Natural killer cell (primary cell): ENCODE data around the gene RNF26. TPM values are rescaled to one million over a fixed set of nuclear protein-coding genes. Genes with fewer than 3 reads are reported as not detected.

Source experiments
- ATAC-seq, 3 donors: fragments of 150-1000 bp in 2 of 3; fragments of 200-7000 bp in 1 of 3; cut with Tn5 transposase; 1 replicate in 1 of 3; 2 replicates in 2 of 3; pipeline ENCODE4 v1.10.0; 2021; ENCODE audit warnings: mild to moderate bottlenecking in 2 of 3, moderate library complexity in 2 of 3
- DNase-seq, 2 donors: peaks; one replicate each; pipeline versions ENCODE4 v3.0.0 to v3.0.0-alpha.2; 2013 to 2021; ENCODE audit warnings: mixed read lengths in 1 of 2
- H3K27ac ChIP-seq: one replicate; pipeline ENCODE4 v1.5.1; 2013; ENCODE audit warnings: mild to moderate bottlenecking, low read length
- H3K27me3 ChIP-seq: one replicate; pipeline ENCODE4 v1.6.1; 2013; ENCODE audit warnings: low read length; ENCODE audit not compliant: control insufficient read depth, insufficient read depth
- H3K36me3 ChIP-seq: one replicate; pipeline ENCODE4 v1.6.1; 2013; ENCODE audit warnings: low read length; ENCODE audit not compliant: control insufficient read depth, insufficient read depth
- H3K4me1 ChIP-seq: one replicate; pipeline ENCODE4 v1.6.1; 2013; ENCODE audit warnings: low read length; ENCODE audit not compliant: control insufficient read depth, insufficient read depth
- H3K4me3 ChIP-seq: one replicate; pipeline ENCODE4 v1.5.1; 2013; ENCODE audit warnings: low read length
- H3K9me3 ChIP-seq: one replicate; pipeline ENCODE4 v1.6.1; 2013; ENCODE audit warnings: low read length; ENCODE audit not compliant: control insufficient read depth, insufficient read depth
- H3K27ac Mint-ChIP-seq, 2 donors: one replicate each; pipeline ENCODE4 v1.8.0; 2022; ENCODE audit warnings: mild to moderate bottlenecking in 2 of 2, mixed read lengths in 2 of 2, moderate library complexity in 1 of 2
- H3K27me3 Mint-ChIP-seq, 2 donors: one replicate each; pipeline ENCODE4 v1.8.0; 2022; ENCODE audit warnings: low read depth in 2 of 2, mixed read lengths in 2 of 2
- H3K36me3 Mint-ChIP-seq: one replicate; pipeline ENCODE4 v1.8.0; 2022; ENCODE audit warnings: mixed read lengths
- H3K4me1 Mint-ChIP-seq, 2 donors: one replicate each; pipeline ENCODE4 v1.8.0; 2022; ENCODE audit warnings: mixed read lengths in 2 of 2
- H3K4me3 Mint-ChIP-seq: one replicate; pipeline ENCODE4 v1.8.0; 2022; ENCODE audit warnings: mild to moderate bottlenecking, moderate library complexity, mixed read lengths
- H3K9me3 Mint-ChIP-seq, 2 donors: one replicate each; pipeline ENCODE4 v1.8.0; 2022; ENCODE audit warnings: mixed read lengths in 2 of 2
- WGBS: methylation state at CpG from one replicate; pipeline ENCODE4 v1.1.7; 2013; ENCODE audit warnings: missing lambda C conversion rate; ENCODE audit not compliant: insufficient coverage; 5-methylcytosine and 5-hydroxymethylcytosine counted together
- intact Hi-C: fragments of 100-400 bp; cut with micrococcal nuclease; formaldehyde crosslinking; loops from one replicate; pipeline ENCODE4 v1.14.2; 2022
- total RNA-seq, 4 donors: library from RNA; stranded (reverse); fragments of 120-200 nt in 1 of 4; gene quantifications; one replicate each; pipeline versions ENCODE4 v1.2.3 to v1.2.4, GENCODE V29; 2013 to 2022
- TF ChIP-seq, protein P1 (sequence below): fragments of 200-600 bp; IDR thresholded peaks from one replicate; pipeline ENCODE4 v1.8.0; 2022; ENCODE audit warnings: antibody characterized with exemption

Gene RNF26
- total RNA-seq, 3 donors from 2014 or later (not counting 1 experiment from before 2014, with no cell fraction given), result 18.0 to 21.8 (median 18.1) TPM

GRCh38 chr11:119314726-119315125, 19.6 kb upstream of the RNF26 start:
- peaks cover 26% of the 10 kb centered on the region for H3K27me3 ChIP-seq
- H3K4me3 ChIP-seq, result no peak overlapping the region
- intact Hi-C loops, result no loop called here
- no peak overlapping the region for H3K27ac Mint-ChIP-seq
- no peak for DNase-seq
- H3K4me1 Mint-ChIP-seq, result peaks cover 0 to 22% of the 10 kb centered on the region in 2 donors
- no peak overlapping the region for H3K27ac ChIP-seq
- WGBS, result 87% methylated on average over 18 of the region's 18 CpGs
- TF ChIP-seq, protein P1, sequence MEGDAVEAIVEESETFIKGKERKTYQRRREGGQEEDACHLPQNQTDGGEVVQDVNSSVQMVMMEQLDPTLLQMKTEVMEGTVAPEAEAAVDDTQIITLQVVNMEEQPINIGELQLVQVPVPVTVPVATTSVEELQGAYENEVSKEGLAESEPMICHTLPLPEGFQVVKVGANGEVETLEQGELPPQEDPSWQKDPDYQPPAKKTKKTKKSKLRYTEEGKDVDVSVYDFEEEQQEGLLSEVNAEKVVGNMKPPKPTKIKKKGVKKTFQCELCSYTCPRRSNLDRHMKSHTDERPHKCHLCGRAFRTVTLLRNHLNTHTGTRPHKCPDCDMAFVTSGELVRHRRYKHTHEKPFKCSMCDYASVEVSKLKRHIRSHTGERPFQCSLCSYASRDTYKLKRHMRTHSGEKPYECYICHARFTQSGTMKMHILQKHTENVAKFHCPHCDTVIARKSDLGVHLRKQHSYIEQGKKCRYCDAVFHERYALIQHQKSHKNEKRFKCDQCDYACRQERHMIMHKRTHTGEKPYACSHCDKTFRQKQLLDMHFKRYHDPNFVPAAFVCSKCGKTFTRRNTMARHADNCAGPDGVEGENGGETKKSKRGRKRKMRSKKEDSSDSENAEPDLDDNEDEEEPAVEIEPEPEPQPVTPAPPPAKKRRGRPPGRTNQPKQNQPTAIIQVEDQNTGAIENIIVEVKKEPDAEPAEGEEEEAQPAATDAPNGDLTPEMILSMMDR, result no peak
- peaks cover 26% of the 10 kb centered on the region for H3K4me1 ChIP-seq
- no peaks in the 10 kb centered on the region for H3K36me3 ChIP-seq
- peaks cover 15 to 23% of the 10 kb centered on the region in 2 donors for H3K27me3 Mint-ChIP-seq
- no peaks in the 10 kb centered on the region for H3K9me3 ChIP-seq
- H3K4me3 Mint-ChIP-seq, result no peak overlapping the region
- H3K36me3 Mint-ChIP-seq, result no peaks in the 10 kb centered on the region
- ATAC-seq, result no peak
- H3K9me3 Mint-ChIP-seq, result no peaks in the 10 kb centered on the region

DNA sequence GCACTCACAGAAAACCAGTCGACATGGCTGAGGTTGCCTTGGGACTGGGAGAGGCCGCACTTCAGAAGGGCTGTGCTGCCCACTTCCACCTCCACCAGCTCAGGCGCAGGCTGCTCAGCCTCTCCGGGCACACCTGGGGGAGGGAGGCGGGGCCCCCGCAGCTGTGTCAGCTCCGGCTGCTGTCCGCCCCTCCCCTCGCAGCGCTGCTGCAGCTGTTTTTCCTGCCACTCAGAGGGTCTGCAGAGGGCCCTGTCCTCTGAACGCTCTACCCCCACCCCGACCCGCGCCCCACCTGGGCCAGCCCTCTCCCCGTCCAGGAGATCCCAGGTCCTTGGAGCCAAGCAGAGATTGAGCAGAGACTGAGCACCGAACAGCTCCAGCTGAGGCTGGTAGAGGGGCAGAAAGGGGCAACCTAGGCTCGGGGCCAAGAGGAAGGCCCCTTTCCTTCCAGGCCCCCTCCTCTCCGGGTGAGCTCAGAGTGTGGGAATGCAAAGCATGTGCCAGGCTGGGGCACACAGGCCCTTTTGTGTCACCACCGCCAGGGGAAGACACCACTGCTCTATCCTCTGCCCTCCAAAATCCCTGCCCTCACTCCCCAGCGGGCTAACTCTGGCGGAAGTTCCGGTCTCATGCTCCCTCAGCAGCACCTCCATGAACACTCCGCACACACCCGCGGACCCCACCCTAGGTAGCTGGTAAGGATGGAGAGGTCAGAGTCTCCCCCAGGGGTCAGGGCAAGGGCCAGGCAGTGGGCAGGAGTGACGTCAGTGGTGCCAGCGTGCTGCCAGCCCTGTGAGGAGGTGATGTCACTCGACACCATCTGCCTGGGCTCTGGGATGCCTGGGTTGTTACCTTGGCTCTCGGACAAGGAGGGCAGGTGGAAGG, 19.0 kb upstream of the RNF26 start:
- Mint-ChIP-seq H3K36me3 (no peaks in the 10 kb centered on the region), H3K27me3 (peaks cover 18 to 27% of the 10 kb centered on the region in 2 donors), H3K9me3 (no peaks in the 10 kb centered on the region), H3K4me3 (no peak overlapping the region), H3K4me1 (peaks cover 0 to 22% of the 10 kb centered on the region in 2 donors), H3K27ac (no peak overlapping the region)
- Histone ChIP-seq H3K27ac (no peak overlapping the region), H3K36me3 (no peaks in the 10 kb centered on the region), H3K4me3 (peak overlapping the region; percentile 4), H3K9me3 (no peaks in the 10 kb centered on the region), H3K4me1 (peaks cover 27% of the 10 kb centered on the region), H3K27me3 (peaks cover 27% of the 10 kb centered on the region)
- WGBS, result 3% methylated on average over 29 of the region's 29 CpGs
- intact Hi-C loops, result no loop called here
- DNase-seq (peak in 1 of 2 donors; percentile 72), ATAC-seq (peak; percentile 40 to 58 (median 52))
- TF ChIP-seq, protein P1, result no peak

DNA sequence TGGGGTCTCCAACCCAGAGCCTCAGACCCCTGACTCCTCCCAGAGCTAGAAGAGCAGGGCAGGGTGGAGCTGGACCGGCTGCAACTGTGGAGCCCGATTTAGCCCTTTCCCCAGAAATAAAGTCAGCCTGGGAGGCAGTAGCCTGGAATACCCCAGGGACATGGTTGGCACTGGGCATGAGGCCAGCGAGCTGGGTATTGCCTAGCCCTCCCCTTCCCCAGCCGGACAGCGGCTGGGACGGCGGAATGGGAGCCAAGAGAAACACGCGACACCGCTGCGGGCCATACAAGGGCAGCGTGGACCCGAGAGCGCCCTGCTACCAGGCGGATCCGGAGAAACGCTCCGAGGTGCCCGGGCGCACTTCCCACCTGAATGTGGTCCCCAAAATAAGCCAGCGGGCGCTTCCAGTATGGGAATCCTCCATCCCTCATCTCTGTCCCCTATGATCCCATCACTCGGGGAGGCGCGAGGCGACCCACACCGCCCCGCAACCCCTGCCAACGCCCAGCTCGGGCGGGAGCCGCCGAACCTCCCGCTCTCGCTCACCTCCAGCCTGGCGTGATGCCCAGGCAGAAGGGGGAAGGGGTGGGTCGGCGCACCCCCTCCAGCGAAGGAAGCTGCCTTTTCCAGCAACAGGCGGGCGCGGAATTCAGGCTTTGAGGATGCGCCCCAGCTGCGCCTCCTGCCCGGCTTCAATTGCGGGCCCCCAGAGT, 18.2 kb upstream of the RNF26 start:
- no peak overlapping the region for H3K27ac Mint-ChIP-seq
- intact Hi-C loops, result no loop called here
- no peaks in the 10 kb centered on the region for H3K36me3 Mint-ChIP-seq

More for the DNA sequence above, 18.2 kb upstream of the RNF26 start:
- Histone ChIP-seq H3K4me1 (peaks cover 34% of the 10 kb centered on the region), H3K36me3 (no peaks in the 10 kb centered on the region), H3K4me3 (peak overlapping the region; percentile 4), H3K9me3 (no peaks in the 10 kb centered on the region), H3K27ac (no peak overlapping the region), H3K27me3 (peaks cover 31% of the 10 kb centered on the region)
- no peaks in the 10 kb centered on the region for H3K9me3 Mint-ChIP-seq
- peaks cover 18 to 27% of the 10 kb centered on the region in 2 donors for H3K27me3 Mint-ChIP-seq
- ATAC-seq, result no peak
- TF ChIP-seq, protein P1, result no peak
- H3K4me1 Mint-ChIP-seq, result peaks cover 0 to 24% of the 10 kb centered on the region in 2 donors
- no peak overlapping the region for H3K4me3 Mint-ChIP-seq
- 2% methylated on average over 46 of the region's 46 CpGs for WGBS
- peak in 1 of 2 donors; percentile 39 for DNase-seq
